Lung (tissue), 16 donors: ENCODE measurements around the gene DIPK1A. TPM values are rescaled to one million over a fixed set of nuclear protein-coding genes. Genes with fewer than 3 reads are reported as not detected.

Experiments used
- ATAC-seq: fragments of 200-7000 bp; cut with Tn5 transposase; one replicate; pipeline ENCODE4 v1.9.1; 2020; ENCODE audit warnings: moderate number of reproducible peaks; ENCODE audit not compliant: insufficient read depth, low FRiP score
- DNase-seq, 3 donors: peaks; one replicate each; pipeline ENCODE4 v3.0.0-alpha.2; 2013 to 2017
- H3K27ac ChIP-seq, 2 donors: one replicate each; pipeline ENCODE4 v1.5.1; 2013; ENCODE audit warnings: mild to moderate bottlenecking in 2 of 2, moderate library complexity in 2 of 2, control low read depth in 1 of 2, inconsistent platforms in 1 of 2, low read depth in 1 of 2, low read length in 1 of 2
- H3K27me3 ChIP-seq, 3 donors: one replicate each; pipeline ENCODE4 v1.5.1; 2013; ENCODE audit warnings: low read length in 2 of 3; ENCODE audit not compliant: control insufficient read depth in 3 of 3, insufficient read depth in 3 of 3
- H3K36me3 ChIP-seq, 4 donors: one replicate each; pipeline ENCODE4 v1.5.1; 2013; ENCODE audit warnings: low read length in 4 of 4, mild to moderate bottlenecking in 1 of 4, moderate library complexity in 1 of 4; ENCODE audit not compliant: control insufficient read depth in 4 of 4, insufficient read depth in 4 of 4
- H3K4me1 ChIP-seq, 5 donors: one replicate each; pipeline ENCODE4 v1.5.1; 2013; ENCODE audit warnings: low read length in 5 of 5, mild to moderate bottlenecking in 2 of 5, moderate library complexity in 1 of 5; ENCODE audit not compliant: control insufficient read depth in 5 of 5, insufficient read depth in 5 of 5
- H3K4me3 ChIP-seq: one replicate; pipeline ENCODE4 v1.5.1; 2013; ENCODE audit warnings: mild to moderate bottlenecking, control low read depth, moderate library complexity
- H3K9ac ChIP-seq, 2 donors: one replicate each; pipeline ENCODE4 v1.5.1; 2013; ENCODE audit warnings: low read length in 2 of 2, control low read depth in 1 of 2; ENCODE audit not compliant: insufficient read depth in 1 of 2
- H3K9me3 ChIP-seq, 4 donors: one replicate each; pipeline ENCODE4 v1.5.1; 2013; ENCODE audit warnings: low read length in 3 of 4, mild to moderate bottlenecking in 1 of 4, moderate library complexity in 1 of 4; ENCODE audit not compliant: control insufficient read depth in 4 of 4, insufficient read depth in 3 of 4
- CTCF ChIP-seq: IDR thresholded peaks from 2 replicates; pipeline ENCODE4 v1.5.1; 2012; ENCODE audit warnings: mild to moderate bottlenecking; ENCODE audit errors: control extremely low read depth, extremely low read depth
- WGBS, 2 donors: extraction: QIAGEN DNeasy Blood & Tissue Kit; methylation state at CpG; one replicate each; pipeline ENCODE4 v1.1.7; 2013; 5-methylcytosine and 5-hydroxymethylcytosine counted together
- long read RNA-seq, 5 donors: transcript quantifications; one replicate each; lab custom pipeline, GENCODE V29; 2026
- polyA plus RNA-seq, 2 donors: library from polyadenylated mRNA; stranded (reverse); fragments of 200-250 nt; gene quantifications; one replicate each; pipeline ENCODE4 v1.2.1, GENCODE V29; 2013
- total RNA-seq, 2 donors: library from RNA; depleted of rRNA in 1 of 2; stranded (reverse); fragments of >200 nt in 1 of 2; gene quantifications; one replicate each; pipeline ENCODE4 v1.2.1, GENCODE V29; 2014 to 2021
- donor health status: control.
- donor health status: control.
- donor health status: Bipolar disorder and iron deficiency.
- donor health status: healthy.
- donor health status: DM: yes; HTN: yes; CAD: no.

DIPK1A gene
- total RNA-seq (1 to 10 TPM; 5.9 to 8.0 TPM), polyA plus RNA-seq (1 to 10 TPM; 2.3 TPM)
- long read RNA-seq, donor 1, partial matches to known transcripts, result 0 of 3 reads
- long read RNA-seq, donor 1, other reads (novel, unspliced or antisense), result 0 of 3 reads
- long read RNA-seq, donor 2, partial matches to known transcripts, result 0 of 1 reads
- long read RNA-seq, donor 2, other reads (novel, unspliced or antisense), result 0 of 1 reads
- long read RNA-seq, donor 3, partial matches to known transcripts, result 16 of 17 reads
- long read RNA-seq, donor 3, other reads (novel, unspliced or antisense), result 0 of 17 reads
- long read RNA-seq, donor 4, partial matches to known transcripts, result 3,877 of 3,943 reads
- long read RNA-seq, donor 4, other reads (novel, unspliced or antisense), result 66 of 3,943 reads
- long read RNA-seq, donor 5, transcript FAM69A-201 (5 exons, 2,574 nt), result major isoform, 5 of 277 reads
- long read RNA-seq, donor 5, partial matches to known transcripts, result 272 of 277 reads
- long read RNA-seq, donor 5, other reads (novel, unspliced or antisense), result 0 of 277 reads

- Histone ChIP-seq H3K27me3 (peaks cover 0 to 6% (median 4%) of the 10 kb centered on the region in 3 donors), H3K27ac (peak within 1 kb of the TSS; percentile 92 to 95), H3K4me1 (peaks cover 0 to 13% (median 8%) of the 10 kb centered on the region in 5 donors), H3K9ac (peak within 1 kb of the TSS; percentile 42 to 82), H3K9me3 (no peaks in the 10 kb centered on the region), H3K4me3 (peak within 1 kb of the TSS; percentile 78), H3K36me3 (no peaks in the 10 kb centered on the region)
- WGBS, 2 donors, result 0 to 1% methylated on average over 38 to 103 of the region's 103 CpGs
- ATAC-seq (peak; percentile 79), DNase-seq (peak; percentile 85 to 90 (median 87))
- TF ChIP-seq CTCF, result no peak
Measured at GRCh38 chr1:92961131-92961895, at the start of gene DIPK1A. Gene DIPK1A, minus strand, starts transcription at chr1:92961462. Its CDS starts 33 bp downstream, at chr1:92961429.

- no peak overlapping the region for H3K27ac ChIP-seq
- H3K9ac ChIP-seq, result no peak overlapping the region
- H3K4me1 ChIP-seq, result no peaks in the 10 kb centered on the region
- no peaks in the 10 kb centered on the region for H3K9me3 ChIP-seq
- TF ChIP-seq CTCF, result no peak
- no peak overlapping the region for H3K4me3 ChIP-seq
- no peak for DNase-seq
- peaks cover 0 to 1% (median 0%) of the 10 kb centered on the region in 3 donors for H3K27me3 ChIP-seq
- H3K36me3 ChIP-seq, result no peaks in the 10 kb centered on the region
- WGBS, 2 donors, result 57 to 79% methylated on average over 6 of the region's 6 CpGs
- ATAC-seq, result no peak
Measured at GRCh38 chr1:93007941-93008577, 46.8 kb upstream of the DIPK1A start.

GRCh38 chr1:93005252-93005598 lies 44.0 kb upstream of the DIPK1A start:
- H3K36me3 ChIP-seq, result no peaks in the 10 kb centered on the region
- WGBS, 2 donors, result 71 to 86% methylated on average over 1 of the region's 1 CpG
- peaks cover 0 to 11% (median 5%) of the 10 kb centered on the region in 5 donors for H3K4me1 ChIP-seq
- H3K9ac ChIP-seq, result no peak overlapping the region
- DNase-seq (no peak), ATAC-seq (no peak)
- H3K27me3 ChIP-seq, result peaks cover 0 to 3% (median 0%) of the 10 kb centered on the region in 3 donors
- no peaks in the 10 kb centered on the region for H3K9me3 ChIP-seq
- H3K27ac ChIP-seq, result no peak overlapping the region
- no peak for TF ChIP-seq CTCF
- H3K4me3 ChIP-seq, result no peak overlapping the region
